HEK293 (cell line): ENCODE data around the gene AXIN1.

Experiments
- EGR2 ChIP-seq: fragments of 450-650 bp; formaldehyde crosslinking; IDR thresholded peaks from 2 replicates; pipeline ENCODE4 v1.5.1; 2016; ENCODE audit warnings: low read depth, missing biosample characterization, missing genetic modification characterization
- FEZF1 ChIP-seq: fragments of 450-650 bp; formaldehyde crosslinking; IDR thresholded peaks from 2 replicates; pipeline ENCODE4 v1.5.1; 2016; ENCODE audit warnings: missing biosample characterization, missing genetic modification characterization
- GLIS2 ChIP-seq: fragments of 450-650 bp; formaldehyde crosslinking; IDR thresholded peaks from 2 replicates; pipeline ENCODE4 v1.5.1; 2016; ENCODE audit warnings: missing biosample characterization, missing genetic modification characterization
- OSR2 ChIP-seq: fragments of 450-650 bp; formaldehyde crosslinking; IDR thresholded peaks from 2 replicates; pipeline ENCODE4 v1.5.1; 2016; ENCODE audit warnings: missing biosample characterization, missing genetic modification characterization
- REPIN1 ChIP-seq: fragments of 450-650 bp; formaldehyde crosslinking; IDR thresholded peaks from 2 replicates; pipeline ENCODE4 v1.5.1; 2017; ENCODE audit warnings: missing biosample characterization, missing genetic modification characterization, low read depth
- SETDB1 ChIP-seq: IDR thresholded peaks from one replicate; pipeline ENCODE4 v1.6.1; 2017; ENCODE audit warnings: mild to moderate bottlenecking, low read length, moderate library complexity, mixed read lengths; ENCODE audit not compliant: insufficient read length
- ZNF10 ChIP-seq: fragments of 450-650 bp; formaldehyde crosslinking; IDR thresholded peaks from 2 replicates; pipeline ENCODE4 v1.5.1; 2017; ENCODE audit warnings: missing biosample characterization, missing genetic modification characterization
- ZNF174 ChIP-seq: fragments of 450-650 bp; formaldehyde crosslinking; IDR thresholded peaks from 2 replicates; pipeline ENCODE4 v1.5.0; 2017; ENCODE audit warnings: missing biosample characterization, mild to moderate bottlenecking, missing genetic modification characterization
- ZNF175 ChIP-seq: fragments of 450-650 bp; formaldehyde crosslinking; IDR thresholded peaks from 2 replicates; pipeline ENCODE4 v1.5.1; 2016; ENCODE audit warnings: missing biosample characterization, missing genetic modification characterization
- ZNF214 ChIP-seq: fragments of 450-650 bp; formaldehyde crosslinking; IDR thresholded peaks from 2 replicates; pipeline ENCODE4 v1.5.1; 2017; ENCODE audit warnings: missing biosample characterization, mild to moderate bottlenecking, missing genetic modification characterization, borderline replicate concordance
- ZNF335 ChIP-seq: fragments of 450-650 bp; formaldehyde crosslinking; conservative IDR thresholded peaks from 2 replicates; pipeline ENCODE4 v1.5.1; 2016; ENCODE audit warnings: missing biosample characterization, missing genetic modification characterization
- ZNF350 ChIP-seq: fragments of 450-650 bp; formaldehyde crosslinking; IDR thresholded peaks from 2 replicates; pipeline ENCODE4 v1.5.0; 2017; ENCODE audit warnings: missing biosample characterization, mild to moderate bottlenecking, missing genetic modification characterization
- ZNF423 ChIP-seq: fragments of 450-650 bp; formaldehyde crosslinking; IDR thresholded peaks from 2 replicates; pipeline ENCODE4 v1.5.1; 2016; ENCODE audit warnings: missing biosample characterization, missing genetic modification characterization
- ZNF514 ChIP-seq: fragments of 450-650 bp; formaldehyde crosslinking; IDR thresholded peaks from 2 replicates; pipeline ENCODE4 v1.5.1; 2016; ENCODE audit warnings: missing biosample characterization, missing genetic modification characterization
- ZNF629 ChIP-seq: fragments of 450-650 bp; formaldehyde crosslinking; IDR thresholded peaks from 2 replicates; pipeline ENCODE4 v1.5.1; 2017; ENCODE audit warnings: missing biosample characterization, missing genetic modification characterization
- ZNF701 ChIP-seq: fragments of 450-650 bp; formaldehyde crosslinking; IDR thresholded peaks from 2 replicates; pipeline ENCODE4 v1.5.1; 2016; ENCODE audit warnings: missing biosample characterization, missing genetic modification characterization
- TF ChIP-seq, protein P1 (sequence below): sonication (generic); formaldehyde crosslinking; IDR thresholded peaks from 2 replicates; pipeline ENCODE4 v1.8.1; 2022; ENCODE audit warnings: mild to moderate bottlenecking, moderate library complexity, missing genetic modification reagents
- TF ChIP-seq, protein P2 (sequence below): fragments of 450-650 bp; formaldehyde crosslinking; IDR thresholded peaks from 2 replicates; pipeline ENCODE4 v1.5.1; 2016; ENCODE audit warnings: missing biosample characterization, missing genetic modification characterization
- TF ChIP-seq, protein P3 (sequence below): fragments of 450-650 bp; formaldehyde crosslinking; IDR thresholded peaks from 2 replicates; pipeline ENCODE4 v1.5.1; 2017; ENCODE audit warnings: missing biosample characterization, missing genetic modification characterization
- TF ChIP-seq, protein P4 (sequence below): fragments of 450-650 bp; formaldehyde crosslinking; conservative IDR thresholded peaks from 2 replicates; pipeline ENCODE4 v1.5.1; 2016; ENCODE audit warnings: low read depth, missing biosample characterization, missing genetic modification characterization
- TF ChIP-seq, protein P5 (sequence below): fragments of 450-650 bp; formaldehyde crosslinking; IDR thresholded peaks from 2 replicates; pipeline ENCODE4 v1.5.0; 2017; ENCODE audit warnings: missing biosample characterization, missing genetic modification characterization, borderline replicate concordance
- TF ChIP-seq, protein P6 (sequence below): fragments of 450-650 bp; formaldehyde crosslinking; IDR thresholded peaks from 2 replicates; pipeline ENCODE4 v1.5.1; 2016; ENCODE audit warnings: missing biosample characterization, missing genetic modification characterization
- TF ChIP-seq, protein P7 (sequence below): fragments of 450-650 bp; formaldehyde crosslinking; IDR thresholded peaks from 2 replicates; pipeline ENCODE4 v1.5.1; 2016; ENCODE audit warnings: missing biosample characterization, missing genetic modification characterization, low read depth

The AXIN1 gene

DNA sequence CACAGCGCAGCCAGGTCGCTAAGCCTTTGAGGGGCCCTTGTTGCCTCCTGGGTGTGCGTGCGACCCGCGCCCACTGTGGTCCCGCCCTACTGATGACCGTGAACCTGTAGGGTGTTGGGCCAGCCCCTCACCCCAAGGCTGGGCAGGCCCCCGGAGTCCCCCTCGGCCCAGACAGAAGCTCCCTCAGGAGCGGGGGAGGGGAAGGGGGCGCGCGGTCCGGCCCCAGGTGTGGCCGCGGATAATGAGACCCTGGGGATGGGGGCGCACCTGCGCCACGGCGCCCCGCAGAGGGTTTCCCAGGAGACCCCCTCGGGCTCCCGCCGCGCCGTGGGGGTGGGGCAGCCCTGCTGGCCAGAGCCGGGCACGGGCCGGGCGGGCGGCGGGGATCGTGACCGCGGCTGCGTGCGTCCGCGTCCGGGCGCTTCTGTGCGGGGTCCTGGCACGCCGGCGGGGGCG lies 72.5 kb downstream of the AXIN1 start (continued):
- TF ChIP-seq, protein P1, sequence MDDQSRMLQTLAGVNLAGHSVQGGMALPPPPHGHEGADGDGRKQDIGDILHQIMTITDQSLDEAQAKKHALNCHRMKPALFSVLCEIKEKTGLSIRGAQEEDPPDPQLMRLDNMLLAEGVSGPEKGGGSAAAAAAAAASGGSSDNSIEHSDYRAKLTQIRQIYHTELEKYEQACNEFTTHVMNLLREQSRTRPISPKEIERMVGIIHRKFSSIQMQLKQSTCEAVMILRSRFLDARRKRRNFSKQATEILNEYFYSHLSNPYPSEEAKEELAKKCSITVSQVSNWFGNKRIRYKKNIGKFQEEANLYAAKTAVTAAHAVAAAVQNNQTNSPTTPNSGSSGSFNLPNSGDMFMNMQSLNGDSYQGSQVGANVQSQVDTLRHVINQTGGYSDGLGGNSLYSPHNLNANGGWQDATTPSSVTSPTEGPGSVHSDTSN (CRISPR knock-in tag), result no peak
- TF ChIP-seq ZNF175 (tag by site-specific recombination) (no peak), EGR2 (no peak), ZNF10 (no peak), ZNF701 (tag by site-specific recombination) (no peak), REPIN1 (no peak), GLIS2 (tag by site-specific recombination) (peak; percentile 46), OSR2 (tag by site-specific recombination) (0 out of 2 replicates have a peak, but pooled peaks have one; percentile 22), SETDB1 (no peak), ZNF214 (no peak), ZNF335 (tag by site-specific recombination) (no peak; the same call in 1 of the 2 replicates), ZNF350 (tag by site-specific recombination) (no peak), ZNF423 (tag by site-specific recombination) (no peak), FEZF1 (tag by site-specific recombination) (no peak), ZNF629 (tag by site-specific recombination) (no peak), ZNF174 (no peak), ZNF514 (tag by site-specific recombination) (no peak)
- TF ChIP-seq, protein P2, sequence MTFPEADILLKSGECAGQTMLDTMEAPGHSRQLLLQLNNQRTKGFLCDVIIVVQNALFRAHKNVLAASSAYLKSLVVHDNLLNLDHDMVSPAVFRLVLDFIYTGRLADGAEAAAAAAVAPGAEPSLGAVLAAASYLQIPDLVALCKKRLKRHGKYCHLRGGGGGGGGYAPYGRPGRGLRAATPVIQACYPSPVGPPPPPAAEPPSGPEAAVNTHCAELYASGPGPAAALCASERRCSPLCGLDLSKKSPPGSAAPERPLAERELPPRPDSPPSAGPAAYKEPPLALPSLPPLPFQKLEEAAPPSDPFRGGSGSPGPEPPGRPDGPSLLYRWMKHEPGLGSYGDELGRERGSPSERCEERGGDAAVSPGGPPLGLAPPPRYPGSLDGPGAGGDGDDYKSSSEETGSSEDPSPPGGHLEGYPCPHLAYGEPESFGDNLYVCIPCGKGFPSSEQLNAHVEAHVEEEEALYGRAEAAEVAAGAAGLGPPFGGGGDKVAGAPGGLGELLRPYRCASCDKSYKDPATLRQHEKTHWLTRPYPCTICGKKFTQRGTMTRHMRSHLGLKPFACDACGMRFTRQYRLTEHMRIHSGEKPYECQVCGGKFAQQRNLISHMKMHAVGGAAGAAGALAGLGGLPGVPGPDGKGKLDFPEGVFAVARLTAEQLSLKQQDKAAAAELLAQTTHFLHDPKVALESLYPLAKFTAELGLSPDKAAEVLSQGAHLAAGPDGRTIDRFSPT, result no peak
- TF ChIP-seq, protein P3, sequence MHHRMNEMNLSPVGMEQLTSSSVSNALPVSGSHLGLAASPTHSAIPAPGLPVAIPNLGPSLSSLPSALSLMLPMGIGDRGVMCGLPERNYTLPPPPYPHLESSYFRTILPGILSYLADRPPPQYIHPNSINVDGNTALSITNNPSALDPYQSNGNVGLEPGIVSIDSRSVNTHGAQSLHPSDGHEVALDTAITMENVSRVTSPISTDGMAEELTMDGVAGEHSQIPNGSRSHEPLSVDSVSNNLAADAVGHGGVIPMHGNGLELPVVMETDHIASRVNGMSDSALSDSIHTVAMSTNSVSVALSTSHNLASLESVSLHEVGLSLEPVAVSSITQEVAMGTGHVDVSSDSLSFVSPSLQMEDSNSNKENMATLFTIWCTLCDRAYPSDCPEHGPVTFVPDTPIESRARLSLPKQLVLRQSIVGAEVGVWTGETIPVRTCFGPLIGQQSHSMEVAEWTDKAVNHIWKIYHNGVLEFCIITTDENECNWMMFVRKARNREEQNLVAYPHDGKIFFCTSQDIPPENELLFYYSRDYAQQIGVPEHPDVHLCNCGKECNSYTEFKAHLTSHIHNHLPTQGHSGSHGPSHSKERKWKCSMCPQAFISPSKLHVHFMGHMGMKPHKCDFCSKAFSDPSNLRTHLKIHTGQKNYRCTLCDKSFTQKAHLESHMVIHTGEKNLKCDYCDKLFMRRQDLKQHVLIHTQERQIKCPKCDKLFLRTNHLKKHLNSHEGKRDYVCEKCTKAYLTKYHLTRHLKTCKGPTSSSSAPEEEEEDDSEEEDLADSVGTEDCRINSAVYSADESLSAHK (tag by site-specific recombination), result no peak
- TF ChIP-seq, protein P4, sequence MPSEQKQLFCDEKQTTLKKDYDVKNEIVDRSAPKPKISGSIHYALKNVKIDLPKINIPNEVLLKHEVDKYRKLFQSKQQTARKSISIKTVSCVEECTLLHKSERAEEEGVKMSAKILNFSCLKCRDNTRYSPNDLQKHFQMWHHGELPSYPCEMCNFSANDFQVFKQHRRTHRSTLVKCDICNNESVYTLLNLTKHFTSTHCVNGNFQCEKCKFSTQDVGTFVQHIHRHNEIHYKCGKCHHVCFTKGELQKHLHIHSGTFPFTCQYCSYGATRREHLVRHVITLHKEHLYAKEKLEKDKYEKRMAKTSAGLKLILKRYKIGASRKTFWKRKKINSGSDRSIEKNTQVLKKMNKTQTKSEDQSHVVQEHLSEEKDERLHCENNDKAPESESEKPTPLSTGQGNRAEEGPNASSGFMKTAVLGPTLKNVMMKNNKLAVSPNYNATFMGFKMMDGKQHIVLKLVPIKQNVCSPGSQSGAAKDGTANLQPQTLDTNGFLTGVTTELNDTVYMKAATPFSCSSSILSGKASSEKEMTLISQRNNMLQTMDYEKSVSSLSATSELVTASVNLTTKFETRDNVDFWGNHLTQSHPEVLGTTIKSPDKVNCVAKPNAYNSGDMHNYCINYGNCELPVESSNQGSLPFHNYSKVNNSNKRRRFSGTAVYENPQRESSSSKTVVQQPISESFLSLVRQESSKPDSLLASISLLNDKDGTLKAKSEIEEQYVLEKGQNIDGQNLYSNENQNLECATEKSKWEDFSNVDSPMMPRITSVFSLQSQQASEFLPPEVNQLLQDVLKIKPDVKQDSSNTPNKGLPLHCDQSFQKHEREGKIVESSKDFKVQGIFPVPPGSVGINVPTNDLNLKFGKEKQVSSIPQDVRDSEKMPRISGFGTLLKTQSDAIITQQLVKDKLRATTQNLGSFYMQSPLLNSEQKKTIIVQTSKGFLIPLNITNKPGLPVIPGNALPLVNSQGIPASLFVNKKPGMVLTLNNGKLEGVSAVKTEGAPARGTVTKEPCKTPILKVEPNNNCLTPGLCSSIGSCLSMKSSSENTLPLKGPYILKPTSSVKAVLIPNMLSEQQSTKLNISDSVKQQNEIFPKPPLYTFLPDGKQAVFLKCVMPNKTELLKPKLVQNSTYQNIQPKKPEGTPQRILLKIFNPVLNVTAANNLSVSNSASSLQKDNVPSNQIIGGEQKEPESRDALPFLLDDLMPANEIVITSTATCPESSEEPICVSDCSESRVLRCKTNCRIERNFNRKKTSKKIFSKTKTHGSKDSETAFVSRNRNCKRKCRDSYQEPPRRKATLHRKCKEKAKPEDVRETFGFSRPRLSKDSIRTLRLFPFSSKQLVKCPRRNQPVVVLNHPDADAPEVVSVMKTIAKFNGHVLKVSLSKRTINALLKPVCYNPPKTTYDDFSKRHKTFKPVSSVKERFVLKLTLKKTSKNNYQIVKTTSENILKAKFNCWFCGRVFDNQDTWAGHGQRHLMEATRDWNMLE (tag by site-specific recombination), result no peak
- TF ChIP-seq, protein P5, sequence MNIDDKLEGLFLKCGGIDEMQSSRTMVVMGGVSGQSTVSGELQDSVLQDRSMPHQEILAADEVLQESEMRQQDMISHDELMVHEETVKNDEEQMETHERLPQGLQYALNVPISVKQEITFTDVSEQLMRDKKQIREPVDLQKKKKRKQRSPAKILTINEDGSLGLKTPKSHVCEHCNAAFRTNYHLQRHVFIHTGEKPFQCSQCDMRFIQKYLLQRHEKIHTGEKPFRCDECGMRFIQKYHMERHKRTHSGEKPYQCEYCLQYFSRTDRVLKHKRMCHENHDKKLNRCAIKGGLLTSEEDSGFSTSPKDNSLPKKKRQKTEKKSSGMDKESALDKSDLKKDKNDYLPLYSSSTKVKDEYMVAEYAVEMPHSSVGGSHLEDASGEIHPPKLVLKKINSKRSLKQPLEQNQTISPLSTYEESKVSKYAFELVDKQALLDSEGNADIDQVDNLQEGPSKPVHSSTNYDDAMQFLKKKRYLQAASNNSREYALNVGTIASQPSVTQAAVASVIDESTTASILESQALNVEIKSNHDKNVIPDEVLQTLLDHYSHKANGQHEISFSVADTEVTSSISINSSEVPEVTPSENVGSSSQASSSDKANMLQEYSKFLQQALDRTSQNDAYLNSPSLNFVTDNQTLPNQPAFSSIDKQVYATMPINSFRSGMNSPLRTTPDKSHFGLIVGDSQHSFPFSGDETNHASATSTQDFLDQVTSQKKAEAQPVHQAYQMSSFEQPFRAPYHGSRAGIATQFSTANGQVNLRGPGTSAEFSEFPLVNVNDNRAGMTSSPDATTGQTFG (tag by site-specific recombination), result no peak
- TF ChIP-seq, protein P6, sequence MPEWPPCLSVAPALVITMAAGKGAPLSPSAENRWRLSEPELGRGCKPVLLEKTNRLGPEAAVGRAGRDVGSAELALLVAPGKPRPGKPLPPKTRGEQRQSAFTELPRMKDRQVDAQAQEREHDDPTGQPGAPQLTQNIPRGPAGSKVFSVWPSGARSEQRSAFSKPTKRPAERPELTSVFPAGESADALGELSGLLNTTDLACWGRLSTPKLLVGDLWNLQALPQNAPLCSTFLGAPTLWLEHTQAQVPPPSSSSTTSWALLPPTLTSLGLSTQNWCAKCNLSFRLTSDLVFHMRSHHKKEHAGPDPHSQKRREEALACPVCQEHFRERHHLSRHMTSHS, result no peak
- TF ChIP-seq, protein P7, sequence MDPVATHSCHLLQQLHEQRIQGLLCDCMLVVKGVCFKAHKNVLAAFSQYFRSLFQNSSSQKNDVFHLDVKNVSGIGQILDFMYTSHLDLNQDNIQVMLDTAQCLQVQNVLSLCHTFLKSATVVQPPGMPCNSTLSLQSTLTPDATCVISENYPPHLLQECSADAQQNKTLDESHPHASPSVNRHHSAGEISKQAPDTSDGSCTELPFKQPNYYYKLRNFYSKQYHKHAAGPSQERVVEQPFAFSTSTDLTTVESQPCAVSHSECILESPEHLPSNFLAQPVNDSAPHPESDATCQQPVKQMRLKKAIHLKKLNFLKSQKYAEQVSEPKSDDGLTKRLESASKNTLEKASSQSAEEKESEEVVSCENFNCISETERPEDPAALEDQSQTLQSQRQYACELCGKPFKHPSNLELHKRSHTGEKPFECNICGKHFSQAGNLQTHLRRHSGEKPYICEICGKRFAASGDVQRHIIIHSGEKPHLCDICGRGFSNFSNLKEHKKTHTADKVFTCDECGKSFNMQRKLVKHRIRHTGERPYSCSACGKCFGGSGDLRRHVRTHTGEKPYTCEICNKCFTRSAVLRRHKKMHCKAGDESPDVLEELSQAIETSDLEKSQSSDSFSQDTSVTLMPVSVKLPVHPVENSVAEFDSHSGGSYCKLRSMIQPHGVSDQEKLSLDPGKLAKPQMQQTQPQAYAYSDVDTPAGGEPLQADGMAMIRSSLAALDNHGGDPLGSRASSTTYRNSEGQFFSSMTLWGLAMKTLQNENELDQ (tag by site-specific recombination), result no peak
